ENCODE data around the gene S100A10.

S100A10 gene

GRCh38 chr1:151998611-151999362 is 5.1 kb upstream of the S100A10 start:
- Mint-ChIP-seq H3K4me3 (no peak overlapping the region), H3K9me3 (no peaks in the 10 kb centered on the region), H3K27ac (no peak overlapping the region), H3K4me1 (peaks cover 16% of the 10 kb centered on the region), H3K36me3 (peaks cover 7% of the 10 kb centered on the region)
- no peak for DNase-seq (ENCODE audit: low spot score in 2 of 2)
- ATAC-seq: no peak

- no peak for DNase-seq (ENCODE audit: low spot score in 2 of 2)
- Mint-ChIP-seq H3K27ac (no peak overlapping the region), H3K4me1 (peaks cover 16% of the 10 kb centered on the region), H3K4me3 (no peak overlapping the region), H3K9me3 (no peaks in the 10 kb centered on the region), H3K36me3 (peaks cover 18% of the 10 kb centered on the region)
- ATAC-seq: no peak
These were observed 3.6 kb upstream of the S100A10 start for GRCh38 chr1:151997284-151997570.

- DNase-seq (ENCODE audit: low spot score in 2 of 2) (no peak), ATAC-seq (no peak)
- H3K27ac Mint-ChIP-seq: no peak overlapping the region
- H3K4me1 Mint-ChIP-seq: peaks cover 30% of the 10 kb centered on the region
- H3K4me3 Mint-ChIP-seq: no peak overlapping the region
- no peaks in the 10 kb centered on the region for H3K9me3 Mint-ChIP-seq
- peaks cover 22% of the 10 kb centered on the region for H3K36me3 Mint-ChIP-seq
These were observed 2.1 kb upstream of the S100A10 start for GRCh38 chr1:151995774-151996173.

- peaks cover 38% of the 10 kb centered on the region for H3K4me1 Mint-ChIP-seq
- ATAC-seq (no peak), DNase-seq (ENCODE audit: low spot score in 2 of 2) (no peak)
- H3K4me3 Mint-ChIP-seq: peak overlapping the region; percentile 50
- H3K9me3 Mint-ChIP-seq: no peaks in the 10 kb centered on the region
- peak overlapping the region; percentile 52 for H3K27ac Mint-ChIP-seq
- H3K36me3 Mint-ChIP-seq: peaks cover 28% of the 10 kb centered on the region
These were observed 1.3 kb upstream of the S100A10 start for GRCh38 chr1:151994956-151995355.

- peak overlapping the region; percentile 93 for H3K27ac Mint-ChIP-seq
- peaks cover 44% of the 10 kb centered on the region for H3K36me3 Mint-ChIP-seq
- peak in 1 of 2 donors; percentile 78 for DNase-seq (ENCODE audit: low spot score in 2 of 2)
- ATAC-seq: peak; percentile 50
- H3K4me1 Mint-ChIP-seq: peaks cover 56% of the 10 kb centered on the region
- H3K4me3 Mint-ChIP-seq: peak overlapping the region; percentile 89
- no peaks in the 10 kb centered on the region for H3K9me3 Mint-ChIP-seq
These were observed 450 bp downstream of the S100A10 start for GRCh38 chr1:151993084-151993733.

- H3K27ac Mint-ChIP-seq: peak overlapping the region; percentile 93
- peak; percentile 3 for ATAC-seq
- no peaks in the 10 kb centered on the region for H3K9me3 Mint-ChIP-seq
- H3K36me3 Mint-ChIP-seq: peaks cover 51% of the 10 kb centered on the region
- H3K4me1 Mint-ChIP-seq: peaks cover 63% of the 10 kb centered on the region
- peak overlapping the region; percentile 89 for H3K4me3 Mint-ChIP-seq
- DNase-seq (ENCODE audit: low spot score in 2 of 2): peak in 1 of 2 donors; percentile 72
These were observed 1.2 kb downstream of the S100A10 start for GRCh38 chr1:151992303-151993083.

GRCh38 chr1:151991663-151992302 is 1.9 kb downstream of the S100A10 start:
- Mint-ChIP-seq H3K4me3 (peak overlapping the region; percentile 89), H3K27ac (peak overlapping the region; percentile 93), H3K9me3 (no peaks in the 10 kb centered on the region), H3K36me3 (peaks cover 58% of the 10 kb centered on the region), H3K4me1 (peaks cover 63% of the 10 kb centered on the region)
- ATAC-seq (no peak), DNase-seq (ENCODE audit: low spot score in 2 of 2) (no peak)

- Mint-ChIP-seq H3K27ac (no peak overlapping the region), H3K36me3 (peaks cover 67% of the 10 kb centered on the region), H3K9me3 (no peaks in the 10 kb centered on the region), H3K4me1 (peaks cover 70% of the 10 kb centered on the region), H3K4me3 (peak overlapping the region; percentile 89)
- DNase-seq (ENCODE audit: low spot score in 2 of 2) (no peak), ATAC-seq (no peak)
These were observed 2.8 kb downstream of the S100A10 start for GRCh38 chr1:151990856-151991198.

- no peak for ATAC-seq
- Mint-ChIP-seq H3K36me3 (peaks cover 73% of the 10 kb centered on the region), H3K9me3 (no peaks in the 10 kb centered on the region), H3K4me3 (peak overlapping the region; percentile 89), H3K27ac (peak overlapping the region; percentile 52), H3K4me1 (peaks cover 74% of the 10 kb centered on the region)
- no peak for DNase-seq (ENCODE audit: low spot score in 2 of 2)
These were observed 3.4 kb downstream of the S100A10 start for GRCh38 chr1:151990058-151990855.

- ATAC-seq: peak; percentile 77
These were observed 4.3 kb downstream of the S100A10 start for GRCh38 chr1:151989211-151989862.

GRCh38 chr1:151988405-151988923 is 5.2 kb downstream of the S100A10 start:
- peak overlapping the region; percentile 89 for H3K4me3 Mint-ChIP-seq
- DNase-seq (ENCODE audit: low spot score in 2 of 2) (no peak), ATAC-seq (no peak)

More at GRCh38 chr1:151989211-151989862, 4.3 kb downstream of the S100A10 start:
- DNase-seq (ENCODE audit: low spot score in 2 of 2): peak; percentile 30 to 77
- peak overlapping the region; percentile 52 for H3K27ac Mint-ChIP-seq
- H3K9me3 Mint-ChIP-seq: no peaks in the 10 kb centered on the region
- peaks cover 80% of the 10 kb centered on the region for H3K36me3 Mint-ChIP-seq
- H3K4me3 Mint-ChIP-seq: peak overlapping the region; percentile 89
- H3K4me1 Mint-ChIP-seq: peaks cover 80% of the 10 kb centered on the region

GRCh38 chr1:151986501-151987190 is 7.0 kb downstream of the S100A10 start:
- H3K4me3 Mint-ChIP-seq: no peak overlapping the region
- H3K4me1 Mint-ChIP-seq: peaks cover 82% of the 10 kb centered on the region
- H3K9me3 Mint-ChIP-seq: no peaks in the 10 kb centered on the region
- ATAC-seq (no peak), DNase-seq (ENCODE audit: low spot score in 2 of 2) (no peak)
- H3K36me3 Mint-ChIP-seq: peaks cover 87% of the 10 kb centered on the region
- no peak overlapping the region for H3K27ac Mint-ChIP-seq

More at GRCh38 chr1:151988405-151988923, 5.2 kb downstream of the S100A10 start:
- H3K9me3 Mint-ChIP-seq: no peaks in the 10 kb centered on the region
- peaks cover 84% of the 10 kb centered on the region for H3K36me3 Mint-ChIP-seq
- H3K4me1 Mint-ChIP-seq: peaks cover 88% of the 10 kb centered on the region
- H3K27ac Mint-ChIP-seq: peak overlapping the region; percentile 52

- ATAC-seq (no peak), DNase-seq (ENCODE audit: low spot score in 2 of 2) (no peak)
- Mint-ChIP-seq H3K9me3 (no peaks in the 10 kb centered on the region), H3K36me3 (peaks cover 96% of the 10 kb centered on the region), H3K4me1 (peaks cover 78% of the 10 kb centered on the region), H3K4me3 (peak overlapping the region; percentile 52), H3K27ac (no peak overlapping the region)
These were observed 7.9 kb downstream of the S100A10 start for GRCh38 chr1:151985768-151986167.

Data from stimulated activated effector memory CD8-positive, alpha-beta T cell treated with anti-CD3 and anti-CD28 coated beads, Interleukin-12 subunit alpha, Interleukin-12 subunit beta, amount 100 ng/mL, for 72 hours (primary cell).